ENCODE measurements around the gene SP140. TPM values are rescaled to one million over a fixed set of nuclear protein-coding genes. Genes with fewer than 3 reads are reported as not detected.

SP140 gene
- total and polyA plus RNA-seq, 2 experiments from 2014 or later: 0.24 to 0.70 TPM

- ATAC-seq: no peak
- Histone ChIP-seq H3K4me2 (no peak overlapping the region), H3F3A (replicated peaks; ENCODE audit: low read depth) (no peaks in the 10 kb centered on the region), H3K79me2 (replicated peaks; ENCODE audit: insufficient read depth) (no peaks in the 10 kb centered on the region), H3K27ac (ENCODE audit: low read depth) (no peak overlapping the region), H3K4me1 (ENCODE audit: insufficient read depth) (no peaks in the 10 kb centered on the region), H3K36me3 (ENCODE audit: insufficient read depth) (no peaks in the 10 kb centered on the region), H4K20me1 (replicated peaks; ENCODE audit: insufficient read depth) (no peaks in the 10 kb centered on the region), H3K9me2 (ENCODE audit: insufficient read depth) (no peaks in the 10 kb centered on the region), H3K27me3 (ENCODE audit: insufficient read depth) (no peaks in the 10 kb centered on the region), H2AFZ (0 out of 2 replicates have a peak overlapping the region, but pooled peaks have one; percentile 7), H3K4me3 (no peak overlapping the region)
- Mint-ChIP-seq H3K27ac (no peak overlapping the region), H3K4me3 (no peak overlapping the region), H3K27me3 (ENCODE audit: insufficient read depth, low read depth, poor library complexity) (no peaks in the 10 kb centered on the region), H3K4me1 (no peaks in the 10 kb centered on the region; the same call in 2 of the 3 replicates), H3K36me3 (ENCODE audit: low read depth) (no peaks in the 10 kb centered on the region), H3K9me3 (no peaks in the 10 kb centered on the region)
- no peak for DNase-seq (ENCODE audit: low spot score)
- no peak for TF ChIP-seq ETS1 (IDR thresholded peaks at IDR 0.05)
- no peak for TF ChIP-seq NANOG (IDR thresholded peaks at IDR 0.05; ENCODE audit: borderline replicate concordance)
- no peak for TF ChIP-seq CTCF (conservative IDR thresholded peaks at IDR 0.05; ENCODE audit: low read depth in 2 of 2)
- TF ChIP-seq POLR2AphosphoS5 (IDR thresholded peaks at IDR 0.05; ENCODE audit: low read depth): no peak
- TF ChIP-seq JUNB (IDR thresholded peaks at IDR 0.05; ENCODE audit: unreplicated experiment): no peak
- no peak for TF ChIP-seq ZNF331 (CRISPR knock-in tag; IDR thresholded peaks at IDR 0.05; ENCODE audit: low read depth)
- no peak for TF ChIP-seq CREB1 (CRISPR knock-in tag; IDR thresholded peaks at IDR 0.05; ENCODE audit: low read depth)
- no peak for TF ChIP-seq ZNF114 (CRISPR knock-in tag; IDR thresholded peaks at IDR 0.05)
- TF ChIP-seq EZH2phosphoT487 (IDR thresholded peaks at IDR 0.05; ENCODE audit: unreplicated experiment): no peak
- no peak for TF ChIP-seq ZNF462 (CRISPR knock-in tag; IDR thresholded peaks at IDR 0.05)
- TF ChIP-seq STAT1 (IDR thresholded peaks at IDR 0.05; ENCODE audit: unreplicated experiment): no peak
- no peak for TF ChIP-seq REST (IDR thresholded peaks at IDR 0.05; ENCODE audit: unreplicated experiment)
- TF ChIP-seq EZH2 (IDR thresholded peaks at IDR 0.05; ENCODE audit: low read depth, unreplicated experiment): no peak
Measured at GRCh38 chr2:230254152-230254881, 28.8 kb downstream of the SP140 start.

Data from GM23338 (cell line).